HS-5 (cell line): Measurements from ENCODE around the gene MYO9B.

ENCODE experiments used
- DNase-seq: peaks from one replicate; pipeline ENCODE4 v3.0.0-alpha.2; 2012; ENCODE audit warnings: low read depth

Gene MYO9B, protein sequence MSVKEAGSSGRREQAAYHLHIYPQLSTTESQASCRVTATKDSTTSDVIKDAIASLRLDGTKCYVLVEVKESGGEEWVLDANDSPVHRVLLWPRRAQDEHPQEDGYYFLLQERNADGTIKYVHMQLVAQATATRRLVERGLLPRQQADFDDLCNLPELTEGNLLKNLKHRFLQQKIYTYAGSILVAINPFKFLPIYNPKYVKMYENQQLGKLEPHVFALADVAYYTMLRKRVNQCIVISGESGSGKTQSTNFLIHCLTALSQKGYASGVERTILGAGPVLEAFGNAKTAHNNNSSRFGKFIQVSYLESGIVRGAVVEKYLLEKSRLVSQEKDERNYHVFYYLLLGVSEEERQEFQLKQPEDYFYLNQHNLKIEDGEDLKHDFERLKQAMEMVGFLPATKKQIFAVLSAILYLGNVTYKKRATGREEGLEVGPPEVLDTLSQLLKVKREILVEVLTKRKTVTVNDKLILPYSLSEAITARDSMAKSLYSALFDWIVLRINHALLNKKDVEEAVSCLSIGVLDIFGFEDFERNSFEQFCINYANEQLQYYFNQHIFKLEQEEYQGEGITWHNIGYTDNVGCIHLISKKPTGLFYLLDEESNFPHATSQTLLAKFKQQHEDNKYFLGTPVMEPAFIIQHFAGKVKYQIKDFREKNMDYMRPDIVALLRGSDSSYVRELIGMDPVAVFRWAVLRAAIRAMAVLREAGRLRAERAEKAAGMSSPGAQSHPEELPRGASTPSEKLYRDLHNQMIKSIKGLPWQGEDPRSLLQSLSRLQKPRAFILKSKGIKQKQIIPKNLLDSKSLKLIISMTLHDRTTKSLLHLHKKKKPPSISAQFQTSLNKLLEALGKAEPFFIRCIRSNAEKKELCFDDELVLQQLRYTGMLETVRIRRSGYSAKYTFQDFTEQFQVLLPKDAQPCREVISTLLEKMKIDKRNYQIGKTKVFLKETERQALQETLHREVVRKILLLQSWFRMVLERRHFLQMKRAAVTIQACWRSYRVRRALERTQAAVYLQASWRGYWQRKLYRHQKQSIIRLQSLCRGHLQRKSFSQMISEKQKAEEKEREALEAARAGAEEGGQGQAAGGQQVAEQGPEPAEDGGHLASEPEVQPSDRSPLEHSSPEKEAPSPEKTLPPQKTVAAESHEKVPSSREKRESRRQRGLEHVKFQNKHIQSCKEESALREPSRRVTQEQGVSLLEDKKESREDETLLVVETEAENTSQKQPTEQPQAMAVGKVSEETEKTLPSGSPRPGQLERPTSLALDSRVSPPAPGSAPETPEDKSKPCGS (N-terminal part only)

DNA sequence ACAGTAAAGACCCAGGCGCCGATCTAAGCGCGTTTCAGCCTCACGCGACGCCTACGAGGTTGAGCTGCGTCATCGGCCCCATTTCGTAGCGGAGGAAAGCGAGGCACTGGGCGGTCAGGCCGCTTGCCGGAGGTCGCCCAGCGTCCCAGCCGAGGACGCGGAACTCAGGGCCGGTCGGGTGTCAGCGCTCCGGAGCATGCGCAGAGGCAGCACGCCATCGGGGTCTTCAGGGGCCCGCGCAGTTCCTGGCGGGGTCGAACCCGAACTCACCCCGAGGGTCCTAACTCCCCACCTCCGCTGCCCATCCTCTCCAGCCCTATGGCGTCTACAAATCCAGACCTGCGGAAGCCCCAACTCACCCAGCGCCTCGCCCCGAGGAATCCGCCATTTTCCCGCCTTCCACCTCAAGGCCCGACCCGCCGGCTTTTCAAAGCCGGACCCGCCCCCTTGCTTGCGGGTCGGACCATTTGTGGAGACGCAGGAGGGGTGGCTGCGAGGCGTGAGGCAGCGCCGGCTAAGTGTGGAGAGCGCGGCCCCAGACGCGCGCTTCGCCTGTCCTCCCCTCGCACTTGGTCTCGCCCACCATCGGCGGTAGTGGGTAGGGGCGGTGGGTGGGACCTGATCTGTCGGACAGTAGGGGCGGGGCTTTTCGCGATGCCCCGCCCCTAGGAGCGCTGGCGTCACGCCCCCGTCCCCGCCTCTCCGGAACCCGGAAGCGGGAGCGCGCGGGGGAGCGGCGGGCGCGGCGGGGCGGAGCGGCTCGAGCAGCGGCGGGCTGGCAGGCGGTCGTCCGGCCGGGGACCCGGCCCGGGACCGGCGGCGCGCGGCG, at the start of gene MYO9B, which contains the start of gene HAUS8:
MYO9B (plus strand) TSS at position 743 of the 829 bp plus-strand sequence. CDS start 25,941 bp downstream, outside the sequence.
HAUS8 (minus strand) TSS at position 418 of the 829 bp plus-strand sequence; CDS start at position 388, 30 bp downstream.
- DNase-seq: peak; percentile 84

DNA sequence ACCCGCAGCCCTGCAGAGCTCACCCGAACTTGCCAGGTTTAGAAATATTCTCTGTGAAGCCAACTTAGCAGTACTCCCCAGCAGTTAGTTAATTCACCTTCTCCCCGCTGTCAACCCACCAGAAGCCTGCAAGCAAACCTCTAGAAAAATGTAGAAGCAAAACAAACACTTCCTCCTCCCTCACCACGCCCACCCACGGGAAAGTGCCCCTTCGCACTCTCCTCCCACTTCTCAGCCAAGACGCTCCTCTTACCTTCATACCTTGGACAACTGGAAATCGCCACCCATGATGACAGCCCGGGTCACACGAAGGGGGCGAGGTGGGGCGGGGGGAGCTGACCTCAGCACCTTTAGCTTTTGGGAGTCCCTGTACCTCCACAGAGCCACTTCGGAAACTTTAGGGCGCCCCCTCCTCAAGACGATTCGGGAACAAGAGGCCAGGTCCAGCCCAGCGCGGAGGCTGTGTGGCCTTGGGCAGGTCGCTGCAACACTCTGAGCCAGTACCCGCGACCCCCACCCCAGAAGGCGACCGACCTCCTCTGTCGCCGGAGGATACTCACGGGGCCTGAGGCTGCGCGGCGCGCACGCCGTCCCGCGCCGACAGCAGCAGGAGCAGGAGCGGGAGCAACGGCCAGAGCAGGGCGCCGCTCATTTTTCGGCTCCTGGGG, 49.5 kb upstream of the MYO9B start:
- DNase-seq: no peak

DNA sequence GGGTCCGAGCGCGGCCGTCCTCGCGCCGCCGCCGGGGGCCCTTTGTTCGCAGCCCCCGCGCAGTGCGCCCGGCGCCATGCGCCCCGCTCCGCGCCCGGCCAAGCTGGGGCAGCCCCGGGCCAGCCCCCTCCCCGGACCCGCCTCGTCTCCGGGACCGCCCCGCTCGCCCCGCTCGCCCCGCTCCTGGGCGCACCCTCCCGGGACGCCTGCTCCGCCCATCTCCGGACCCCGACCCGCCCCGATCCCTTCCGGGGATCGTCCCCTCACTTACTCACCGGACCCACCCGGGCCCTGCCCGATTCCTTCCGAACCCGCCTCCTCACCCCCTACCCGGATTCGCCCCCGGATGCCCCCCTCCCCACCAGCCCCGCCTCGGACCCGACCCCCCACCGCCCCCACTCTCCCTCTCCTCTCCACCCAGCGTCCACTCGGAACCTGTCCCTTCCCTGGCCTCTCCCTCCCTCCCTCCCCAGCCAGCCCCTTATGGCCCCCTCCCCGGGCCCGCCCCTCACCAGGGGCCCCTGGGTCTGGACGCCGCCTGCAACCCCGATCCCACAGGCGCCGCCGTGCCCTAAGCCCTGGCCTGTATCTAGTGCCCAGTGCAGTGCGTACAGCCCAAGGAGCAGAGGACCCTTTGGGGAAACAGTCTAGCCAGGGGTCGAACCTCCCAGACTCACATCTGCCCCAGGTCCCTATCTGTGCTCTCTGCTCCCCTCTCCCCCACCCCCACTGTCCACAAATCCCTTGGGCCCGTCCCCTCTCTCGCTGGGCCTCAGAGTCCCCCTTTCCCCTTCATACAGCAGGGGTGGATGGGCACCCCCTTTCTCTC, 48.7 kb upstream of the MYO9B start, which contains the start of gene CPAMD8:
CPAMD8 (minus strand) TSS at position 105 of the 829 bp plus-strand sequence. CDS start 168 bp downstream, outside the sequence.
- DNase-seq: no peak

DNA sequence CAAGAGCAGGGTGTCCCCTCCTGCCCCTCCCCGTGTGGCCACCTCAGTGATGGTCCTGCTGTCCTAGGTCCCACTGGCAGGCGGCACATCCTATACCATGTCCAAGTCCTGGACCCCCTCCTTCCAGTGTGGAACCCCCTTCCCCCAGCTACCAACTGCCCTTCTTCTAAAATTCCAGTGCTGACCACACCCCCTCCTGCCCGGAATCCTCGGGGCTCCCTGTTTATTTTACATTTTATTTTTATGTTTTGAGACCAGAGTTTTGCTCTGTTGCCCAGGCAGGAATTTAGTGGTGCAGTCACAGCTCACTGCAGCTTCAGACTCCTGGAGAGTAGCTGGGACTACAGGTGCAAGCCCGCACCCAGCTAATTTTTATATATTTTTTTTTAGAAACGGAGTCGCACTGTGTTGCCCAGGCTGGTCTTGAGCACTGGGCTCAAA, 48.0 kb upstream of the MYO9B start:
- DNase-seq: no peak

DNA sequence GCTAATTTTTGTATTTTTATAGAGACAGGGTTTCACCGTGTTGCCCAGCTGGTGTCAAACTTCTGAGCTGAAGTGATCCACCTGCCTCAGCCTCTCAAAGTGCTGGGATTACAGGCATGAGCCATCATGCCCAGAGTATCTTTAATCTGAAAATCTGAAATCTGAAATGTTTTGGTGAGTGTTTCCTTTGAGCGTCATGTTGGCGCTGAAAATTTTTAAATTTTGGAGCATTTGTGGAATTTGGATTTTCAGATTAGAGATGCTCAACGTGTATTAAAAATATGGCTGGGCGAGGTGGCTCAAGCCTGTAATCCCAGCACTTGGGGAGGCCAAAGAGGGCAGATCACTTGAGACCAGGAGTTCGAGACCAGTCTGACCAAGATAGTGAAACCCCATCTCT, 43.8 kb upstream of the MYO9B start:
- DNase-seq: no peak

DNA sequence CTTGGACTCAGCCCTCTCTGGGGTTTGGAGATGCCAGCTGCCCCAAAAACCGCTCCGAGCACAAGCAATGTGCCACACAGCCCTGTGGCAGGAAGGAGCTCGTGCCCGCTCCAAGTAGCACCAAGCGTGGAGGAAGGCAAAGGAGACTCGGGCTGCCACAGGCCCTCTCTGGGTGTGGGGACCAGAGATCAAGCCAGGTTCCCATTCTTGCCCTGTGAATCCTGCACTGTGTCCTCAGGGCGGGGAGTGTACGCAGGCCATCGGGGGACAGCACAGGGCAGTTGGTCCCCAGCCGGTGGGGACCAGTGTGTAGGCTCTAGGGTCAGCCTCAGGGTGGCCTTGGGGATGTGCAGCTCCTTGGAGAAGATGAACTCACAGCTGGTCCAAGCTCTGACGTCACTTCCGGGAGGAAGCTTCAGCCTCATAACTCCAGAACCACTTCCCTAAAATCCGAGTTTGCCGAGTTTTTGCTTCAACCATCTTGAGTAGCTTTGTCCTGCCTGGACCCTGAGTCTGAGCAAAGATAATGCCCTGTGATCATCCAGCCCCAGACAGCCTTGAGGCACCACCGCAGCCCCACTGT, 39.6 kb upstream of the MYO9B start:
- DNase-seq: no peak

DNA sequence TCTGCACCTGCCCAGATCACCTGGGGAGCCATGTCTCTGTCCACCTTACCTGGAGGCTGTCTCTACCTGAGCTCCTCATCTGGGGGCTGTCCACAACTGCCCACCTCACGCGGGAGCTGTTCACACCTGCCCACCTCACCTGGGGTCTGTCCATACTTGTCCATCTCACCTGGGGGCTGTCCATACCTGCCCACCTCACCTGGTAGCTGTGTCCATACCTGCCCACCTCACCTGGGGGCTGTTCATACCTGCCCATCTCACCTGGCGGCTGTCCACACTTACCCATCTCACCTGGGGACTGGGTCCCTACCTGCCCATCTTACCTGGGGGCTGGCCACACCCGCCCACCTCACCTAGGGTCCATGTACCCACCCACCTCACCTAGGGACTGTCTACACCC, 38.9 kb upstream of the MYO9B start:
- DNase-seq: no peak

DNA sequence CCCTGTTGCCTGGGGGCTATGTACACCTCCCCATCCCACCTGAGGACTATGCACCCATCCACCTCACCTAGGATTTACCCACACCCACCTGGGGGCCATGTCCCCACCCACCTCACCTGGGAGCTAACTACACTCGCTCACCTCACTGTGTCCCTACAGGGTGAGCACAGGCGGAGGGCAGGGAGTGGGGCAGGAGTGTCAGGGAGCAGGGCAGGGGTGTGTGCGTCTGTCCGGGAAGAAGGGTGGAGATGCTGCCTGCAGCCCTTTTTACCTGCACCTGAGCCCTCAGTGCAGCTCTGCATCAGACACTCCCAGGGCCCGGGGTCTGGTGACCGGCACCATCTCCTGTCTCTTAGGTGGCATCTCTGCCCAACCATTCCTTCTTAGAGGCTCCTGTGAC, 38.4 kb upstream of the MYO9B start:
- DNase-seq: no peak

DNA sequence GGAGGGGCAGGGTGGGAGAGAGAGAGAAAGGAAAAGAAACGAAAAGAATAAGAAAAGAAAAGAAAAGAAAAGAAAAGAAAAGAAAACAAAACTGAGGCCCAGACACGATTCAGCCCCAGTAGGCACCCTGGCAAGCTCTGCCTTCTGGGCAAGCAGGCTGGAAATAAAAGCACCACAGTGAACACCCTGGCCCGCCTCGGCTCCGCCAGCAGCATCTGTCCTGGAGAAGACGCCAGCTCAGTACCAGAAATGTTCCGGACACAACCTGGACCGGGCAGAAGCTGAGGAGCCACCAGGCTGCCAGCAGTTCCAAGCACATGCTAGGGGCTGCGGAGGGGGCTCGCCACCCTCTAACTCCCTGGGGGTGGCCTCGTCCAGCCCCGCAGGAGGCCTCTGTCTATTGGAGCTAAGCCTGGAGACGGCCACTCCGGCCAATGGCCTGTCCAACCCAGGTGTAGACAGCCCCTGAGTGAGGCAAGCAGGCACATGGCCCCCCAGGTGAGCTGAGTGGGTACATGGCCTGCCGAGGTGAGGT, 37.5 kb upstream of the MYO9B start:
- no peak for DNase-seq

DNA sequence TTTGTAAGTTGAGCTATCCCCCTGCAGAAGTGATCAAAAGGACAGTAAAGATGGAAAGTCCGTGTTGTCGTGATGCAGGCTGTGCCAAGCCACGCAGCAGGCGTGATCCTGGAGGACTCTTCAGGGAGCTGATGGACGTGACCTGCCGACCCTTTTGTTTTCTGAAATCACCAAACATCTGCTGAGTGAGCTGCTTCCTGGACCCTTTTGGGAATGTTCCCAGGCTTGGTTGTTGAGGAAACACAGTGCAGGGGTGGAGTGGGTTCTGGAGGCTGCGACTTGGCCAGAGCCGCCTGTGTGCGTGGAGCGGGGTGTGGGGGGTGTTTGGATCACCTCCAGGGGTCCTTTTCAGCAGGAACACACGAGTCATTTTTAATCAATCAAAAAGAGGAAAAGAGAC, 33.6 kb upstream of the MYO9B start:
- DNase-seq: no peak

DNA sequence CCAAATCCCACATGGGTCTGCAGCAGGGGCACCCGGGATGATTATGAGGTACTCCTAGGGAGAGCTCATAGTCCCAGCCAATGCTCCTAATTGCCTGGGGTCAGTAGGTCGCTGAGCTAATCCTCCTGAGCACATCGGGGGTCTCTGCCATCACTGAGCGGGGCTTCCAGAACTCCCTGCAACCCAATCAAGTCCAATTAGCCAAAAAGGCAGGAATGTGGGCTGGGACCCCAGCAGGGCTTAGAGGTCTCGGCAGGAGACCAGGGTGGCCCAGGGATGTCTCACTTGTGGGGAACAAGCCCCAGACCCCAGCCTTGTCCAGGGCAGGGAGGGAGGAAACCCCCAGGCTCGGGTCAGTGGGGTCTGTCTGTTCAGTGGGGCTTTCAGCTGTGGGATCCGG, 31.8 kb upstream of the MYO9B start:
- DNase-seq: no peak

DNA sequence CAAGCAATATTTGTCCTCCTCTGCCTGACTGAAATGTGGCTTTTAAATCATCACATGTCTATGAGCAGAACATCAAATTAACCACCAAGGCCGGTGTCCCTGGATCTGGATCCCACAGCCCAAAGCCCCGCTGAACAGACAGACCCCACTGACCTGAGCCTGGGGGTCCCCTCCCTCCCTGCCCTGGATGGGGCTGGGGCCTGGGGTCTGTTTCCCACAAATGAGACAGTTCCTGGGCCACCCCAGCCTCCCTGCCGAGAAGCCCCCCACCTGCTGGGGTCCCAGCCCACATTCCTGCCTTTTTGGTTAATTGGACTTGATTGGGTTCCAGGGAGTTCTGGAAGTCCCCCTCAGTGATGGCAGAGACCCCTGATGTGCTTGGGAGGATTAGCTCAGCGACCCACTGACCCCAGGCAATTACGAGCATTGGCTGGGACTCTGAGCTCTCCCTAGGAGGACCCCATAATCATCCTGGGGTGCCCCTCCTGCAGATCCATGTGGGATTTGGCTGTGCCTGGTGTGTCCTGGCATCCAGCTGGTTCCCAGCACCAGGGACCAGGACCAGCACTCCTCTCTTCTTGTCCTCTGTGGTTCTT, 29.6 kb upstream of the MYO9B start:
- DNase-seq: no peak

DNA sequence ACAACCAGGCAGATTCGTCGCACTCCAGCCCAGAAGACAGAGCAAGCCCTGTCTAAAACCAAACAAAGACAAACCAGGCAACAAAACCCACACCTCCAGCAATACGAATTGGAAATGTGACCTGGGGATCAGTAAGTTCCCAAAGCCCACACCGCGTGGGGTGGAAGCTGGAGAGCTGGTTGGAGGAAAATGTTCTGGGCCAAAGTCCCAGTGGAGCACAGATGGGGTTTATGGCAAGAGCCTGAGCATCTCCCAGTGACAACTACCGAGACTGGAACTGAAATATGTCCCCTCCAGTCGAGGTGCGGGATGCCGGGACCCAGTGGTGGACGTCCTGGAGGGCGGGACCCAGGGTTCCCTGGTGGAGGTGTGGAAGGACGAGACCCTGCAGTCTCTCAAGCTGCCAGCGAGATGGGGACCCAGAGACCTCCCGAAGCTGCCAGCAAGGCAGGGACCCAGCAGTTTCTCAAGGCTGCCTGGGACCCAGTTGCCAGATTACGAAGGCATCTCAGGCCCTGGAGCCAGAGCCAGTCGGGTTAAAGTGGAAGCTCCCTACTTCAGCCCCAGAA, 26.6 kb upstream of the MYO9B start:
- DNase-seq: no peak

DNA sequence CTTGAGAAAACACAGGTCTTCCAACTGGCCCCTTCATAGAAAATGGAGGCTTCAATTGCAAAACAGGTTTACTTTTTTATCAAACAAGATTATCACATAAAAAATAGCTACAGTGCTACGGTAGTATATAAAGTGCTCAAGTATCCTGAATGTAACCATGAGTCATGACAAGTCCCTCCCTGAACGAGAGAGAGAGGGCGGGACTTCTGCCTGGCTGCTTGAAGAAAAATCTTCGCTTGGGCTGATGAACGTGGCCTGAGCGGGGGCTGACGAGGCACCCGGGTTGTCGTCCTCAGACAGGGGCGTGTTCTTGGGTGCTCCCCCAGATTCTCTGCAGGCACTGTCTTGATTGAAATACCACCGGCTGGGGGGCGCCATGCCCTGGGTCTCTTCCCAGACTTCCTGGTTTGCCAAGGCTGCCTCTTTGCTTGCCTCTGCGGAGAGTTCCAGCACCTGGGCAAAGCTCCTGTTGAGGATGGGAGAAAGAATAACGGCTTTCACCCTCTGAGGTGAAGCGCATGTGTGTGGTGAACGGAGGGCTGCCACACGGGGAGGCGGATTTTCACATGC, 25.8 kb upstream of the MYO9B start:
- no peak for DNase-seq

DNA sequence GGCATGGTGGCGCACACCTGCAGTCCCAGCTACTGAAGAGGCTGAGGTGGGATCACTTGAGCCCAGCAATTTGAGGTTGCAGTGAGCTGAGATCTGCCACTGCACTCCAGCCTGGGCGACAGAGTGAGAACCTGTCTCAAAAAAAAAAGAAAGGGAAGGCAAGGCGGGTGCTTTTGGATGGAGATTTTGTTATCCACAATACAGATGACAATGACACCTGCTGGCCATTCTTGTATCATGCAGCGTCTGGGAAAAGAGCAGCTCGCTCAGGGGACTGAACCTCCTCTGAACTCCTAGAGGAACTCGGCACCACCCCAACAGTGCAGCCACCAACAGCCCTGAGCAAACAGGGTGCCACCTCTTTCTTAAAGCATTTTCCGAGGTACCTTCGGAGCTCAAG, 23.1 kb upstream of the MYO9B start:
- no peak for DNase-seq

DNA sequence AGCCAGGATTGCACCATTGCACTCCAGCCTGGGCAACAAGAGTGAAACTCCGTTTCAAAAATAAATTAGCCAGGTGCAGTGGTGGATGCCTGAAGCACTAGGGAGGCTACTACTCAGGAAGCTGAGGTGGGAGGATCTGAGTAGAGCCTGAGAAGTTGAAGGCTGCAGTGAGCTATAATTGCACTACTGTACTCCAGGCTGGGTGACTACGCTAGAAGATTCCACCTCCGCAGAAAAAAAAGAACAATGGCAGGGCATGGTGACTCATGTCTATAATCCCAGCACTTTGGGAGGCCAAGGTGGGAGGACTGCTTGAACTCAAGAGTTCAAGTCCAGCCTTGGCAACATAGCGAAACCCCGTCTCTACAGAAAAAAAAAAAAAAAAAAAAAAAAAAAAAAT, 20.8 kb upstream of the MYO9B start:
- no peak for DNase-seq

DNA sequence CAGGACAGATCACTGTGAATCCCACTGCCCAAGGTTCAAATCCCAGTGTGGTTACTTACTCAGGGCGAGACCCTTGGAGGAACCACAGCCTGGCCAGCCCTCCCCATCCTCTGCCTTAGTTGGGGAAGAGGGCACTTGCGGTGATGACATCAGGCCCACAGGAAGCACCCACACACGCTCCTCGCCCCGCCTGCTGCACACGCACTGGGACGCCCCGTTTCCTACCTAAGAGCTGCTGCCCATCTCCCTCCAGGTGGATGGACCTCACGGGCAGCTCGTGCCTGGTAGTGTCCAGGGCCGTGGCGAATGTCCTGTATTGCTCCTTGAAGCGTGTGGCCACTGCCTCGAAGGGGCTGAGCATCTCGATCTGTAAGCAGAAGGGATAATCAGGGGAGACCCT, 19.9 kb upstream of the MYO9B start:
- no peak for DNase-seq

DNA sequence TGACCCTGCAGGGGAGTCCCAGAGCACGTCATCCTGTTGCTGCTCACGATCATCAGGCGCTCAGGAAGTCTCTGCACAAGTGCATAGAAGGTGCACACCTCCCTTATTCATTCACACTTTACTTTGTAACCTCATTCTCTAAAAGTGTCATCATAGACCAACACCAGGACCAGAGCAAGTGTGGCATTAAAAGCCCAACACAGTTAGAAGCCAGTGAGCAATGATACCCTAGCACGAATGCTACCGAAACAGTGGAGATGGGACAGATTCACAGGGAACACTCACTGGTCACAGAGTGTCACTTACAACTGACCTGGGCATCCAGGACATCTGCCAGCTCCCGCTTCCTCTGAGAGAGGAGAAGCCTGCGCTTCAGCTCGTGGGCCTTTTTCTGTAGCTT, 17.3 kb upstream of the MYO9B start:
- DNase-seq: no peak
